DMS 273 (cell line): ENCODE measurements around the gene ADGRL3.

Experiments
- DNase-seq: peaks from one replicate; lab custom pipeline; 2025; ENCODE audit not compliant: unreplicated experiment; lab: John Stamatoyannopoulos, UW

Gene ADGRL3

DNA sequence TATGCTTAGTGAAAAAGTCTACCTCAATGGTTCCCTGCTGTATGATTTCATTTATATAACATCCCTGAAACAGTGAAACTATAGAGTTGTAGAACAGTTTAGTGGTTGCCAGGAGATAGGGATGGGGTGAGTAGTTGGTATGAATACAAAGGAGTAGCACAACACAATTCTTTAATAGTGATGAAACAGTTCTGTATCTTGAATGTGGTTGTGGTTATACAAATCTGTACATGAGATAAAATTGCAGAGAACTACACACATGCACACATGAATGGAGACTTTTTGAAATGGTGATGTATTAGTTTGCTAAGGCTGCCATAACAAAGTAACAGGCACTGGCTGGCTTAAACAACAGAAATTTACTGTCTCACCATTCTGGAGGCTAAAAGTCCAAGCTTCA is 677.1 kb downstream of the ADGRL3 start:
- no peak for DNase-seq

DNA sequence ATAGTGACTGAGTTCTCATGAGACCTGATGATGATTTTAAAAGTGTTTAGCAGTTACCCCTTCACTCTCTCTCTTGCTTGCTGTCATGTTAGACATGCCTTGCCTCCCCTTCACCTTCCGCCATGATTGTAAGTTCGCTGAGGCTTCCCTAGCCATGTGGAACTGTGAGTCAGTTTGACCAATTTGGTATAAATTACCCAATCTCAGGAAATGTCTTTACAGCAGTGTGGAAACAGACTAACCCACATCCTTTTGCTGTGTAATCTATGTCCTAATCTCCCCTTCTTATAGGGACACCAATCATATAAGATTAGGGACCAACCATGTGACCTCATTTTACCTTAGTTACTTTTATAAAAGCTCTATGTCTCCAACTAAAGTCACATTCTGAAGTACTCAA is 677.8 kb downstream of the ADGRL3 start:
- no peak for DNase-seq

DNA sequence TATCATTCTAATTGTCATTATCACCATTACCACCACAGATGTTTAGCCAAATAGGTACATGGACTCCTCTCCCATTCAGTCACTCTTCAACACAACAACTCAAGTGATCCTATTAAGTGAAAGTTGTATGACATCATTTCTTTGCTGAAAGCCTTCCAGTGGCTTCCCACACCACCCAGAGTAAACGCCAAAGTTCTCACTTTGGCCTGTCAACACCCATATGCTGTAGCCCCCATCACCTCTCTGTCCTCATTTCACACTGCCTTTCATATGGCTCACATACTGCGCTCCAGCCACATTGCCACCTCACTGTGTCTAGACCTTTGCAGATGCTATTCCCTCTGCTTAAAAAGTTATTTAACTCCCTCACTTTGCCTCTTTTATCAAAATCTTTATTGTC is 682.3 kb downstream of the ADGRL3 start:
- no peak for DNase-seq

DNA sequence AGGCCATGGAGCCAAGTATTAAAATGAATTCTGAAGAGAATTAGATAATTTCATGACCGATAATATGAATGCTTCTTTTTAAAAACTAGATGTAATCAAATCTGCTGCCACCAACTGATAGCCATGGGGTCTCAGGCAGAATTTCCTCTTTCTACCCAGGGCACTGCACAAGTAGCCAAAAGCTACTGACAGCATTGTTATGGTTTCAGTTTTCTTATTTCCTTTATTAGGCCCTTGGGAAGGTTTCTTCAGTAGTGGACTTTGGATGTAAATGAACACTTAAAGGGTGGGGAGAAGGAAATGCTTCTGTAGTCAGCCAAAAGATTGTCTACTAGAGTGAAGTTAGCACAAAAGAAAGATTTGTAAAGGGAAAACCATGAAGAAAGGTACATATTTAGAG is 686.0 kb downstream of the ADGRL3 start:
- no peak for DNase-seq

- DNase-seq = no peak
These were observed 689.0 kb downstream of the ADGRL3 start for GRCh38 chr4:61889117-61889516.

GRCh38 chr4:61890321-61890720 is 690.2 kb downstream of the ADGRL3 start:
- DNase-seq = no peak

DNA sequence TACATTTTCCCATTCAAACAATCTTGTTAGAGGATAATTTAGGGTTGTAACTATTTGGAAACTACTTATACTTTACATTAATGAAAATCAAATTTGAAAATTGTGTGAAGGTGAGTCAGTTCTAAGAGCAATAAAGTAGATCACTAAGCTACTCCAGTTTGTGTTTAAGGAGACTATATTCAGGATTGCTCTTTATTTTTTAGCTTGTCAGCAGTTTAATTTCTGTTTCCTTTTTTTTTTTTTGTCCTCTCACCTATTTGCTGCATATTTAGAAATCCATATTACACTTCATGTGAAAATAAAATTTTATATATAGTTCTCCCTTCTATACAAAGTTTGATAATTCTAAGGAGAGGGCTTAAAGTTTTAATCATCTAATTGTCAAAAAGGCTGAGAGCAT is 691.8 kb downstream of the ADGRL3 start:
- DNase-seq = no peak

GRCh38 chr4:61896634-61897033 is 696.5 kb downstream of the ADGRL3 start:
- DNase-seq = no peak

- DNase-seq = no peak
These were observed 708.9 kb downstream of the ADGRL3 start for GRCh38 chr4:61909031-61909430.

DNA sequence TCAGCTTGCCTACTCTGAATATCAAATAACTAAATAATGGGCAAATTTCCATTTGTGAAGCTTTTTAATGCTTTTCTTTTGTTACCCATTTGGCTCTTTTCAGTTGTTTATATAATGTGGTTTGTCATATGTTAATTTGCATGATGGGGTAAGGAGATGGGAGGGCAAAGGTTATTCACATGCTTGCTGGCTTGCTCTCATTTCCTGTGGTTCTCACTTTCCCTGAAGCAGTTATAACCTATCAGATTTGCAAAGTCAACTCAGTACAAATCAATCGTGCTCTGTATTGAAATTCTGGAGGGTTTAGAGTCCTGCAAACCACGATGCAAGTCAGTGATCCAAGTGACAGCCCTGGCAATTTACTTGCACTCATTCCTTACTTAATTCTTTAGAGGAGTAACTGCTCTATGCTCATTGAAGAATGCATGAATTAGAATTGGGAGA is 711.2 kb downstream of the ADGRL3 start:
- DNase-seq = no peak

GRCh38 chr4:61913619-61914018 is 713.5 kb downstream of the ADGRL3 start:
- no peak for DNase-seq

GRCh38 chr4:61915501-61915900 is 715.4 kb downstream of the ADGRL3 start:
- no peak for DNase-seq

DNA sequence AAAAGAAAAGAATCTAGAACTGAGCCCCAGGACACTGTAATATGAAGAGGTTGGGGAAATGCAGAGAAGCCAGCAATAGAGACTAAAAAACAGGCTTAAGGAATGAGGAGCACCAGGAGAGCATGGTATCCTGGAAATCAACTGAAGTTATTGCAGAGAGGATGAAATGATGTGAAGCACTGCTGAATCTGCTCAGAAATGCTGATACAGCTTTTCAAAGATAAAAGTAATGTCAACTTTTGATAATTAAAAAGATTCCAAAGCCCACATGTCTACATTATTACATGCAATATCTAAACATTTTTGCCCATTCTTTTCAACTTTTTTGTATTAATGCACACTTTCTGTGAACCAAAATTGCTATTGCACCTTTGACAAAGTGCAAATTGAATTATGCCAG is 718.4 kb downstream of the ADGRL3 start:
- no peak for DNase-seq

DNA sequence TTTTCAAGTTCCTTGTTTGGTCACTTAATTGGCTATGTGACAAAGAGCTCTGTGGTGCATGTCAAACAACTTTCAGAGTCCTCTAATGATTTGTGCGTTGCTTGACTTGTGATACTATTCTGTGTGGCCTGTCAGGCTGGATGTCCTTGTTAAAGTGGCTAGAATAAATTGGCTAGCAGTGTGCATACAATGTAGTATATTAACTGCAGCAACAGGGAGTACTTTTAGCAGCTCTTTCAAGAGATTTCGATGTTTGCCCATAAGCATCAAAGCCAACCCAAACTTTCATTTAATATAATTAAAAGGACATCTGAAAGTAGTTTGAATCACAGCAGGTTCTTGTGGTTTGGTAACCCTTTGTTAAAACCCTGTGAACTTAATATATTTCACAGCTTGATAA is 718.9 kb downstream of the ADGRL3 start:
- DNase-seq = no peak

GRCh38 chr4:61919561-61919960 is 719.4 kb downstream of the ADGRL3 start:
- no peak for DNase-seq

- DNase-seq = no peak
These were observed 721.8 kb downstream of the ADGRL3 start for GRCh38 chr4:61921920-61922319.

- no peak for DNase-seq
These were observed 722.6 kb downstream of the ADGRL3 start for GRCh38 chr4:61922766-61923165.

DNA sequence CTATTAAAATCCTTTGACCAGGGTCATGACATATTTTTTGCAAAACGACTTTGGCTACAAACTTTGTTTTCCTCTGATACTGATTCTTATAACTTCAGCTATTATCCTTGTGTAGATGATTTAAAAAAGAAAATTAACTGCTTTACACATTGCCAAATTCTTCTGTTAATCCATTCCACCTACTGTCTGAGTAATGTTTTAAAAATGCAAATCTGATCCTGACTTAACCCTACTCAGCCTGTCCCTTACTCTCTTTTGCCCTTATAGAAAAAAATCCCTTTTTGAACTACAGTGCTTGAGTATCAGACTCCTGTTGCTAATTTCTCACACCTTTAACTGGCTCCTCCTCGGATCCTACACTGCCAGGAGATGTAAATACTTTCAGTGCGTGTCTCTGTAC is 723.1 kb downstream of the ADGRL3 start:
- DNase-seq = no peak

DNA sequence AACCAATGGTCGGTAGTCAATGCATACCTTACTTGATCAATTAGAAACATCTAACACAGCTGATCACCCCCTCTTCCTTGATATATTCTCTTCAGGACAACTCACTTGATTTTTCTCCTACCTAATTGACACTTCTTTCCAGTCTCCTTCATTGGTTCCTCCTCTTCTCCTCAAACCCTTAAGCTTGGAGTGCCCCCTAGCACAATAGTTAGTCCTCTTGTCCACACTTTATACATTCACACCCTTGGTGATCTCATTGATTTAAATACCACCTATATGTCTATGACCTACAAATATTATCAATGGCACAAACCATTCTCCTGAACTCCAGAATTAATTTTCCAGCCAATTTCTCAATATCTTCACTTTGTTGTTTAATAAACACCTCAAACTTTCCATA is 724.0 kb downstream of the ADGRL3 start:
- DNase-seq = peak; percentile 2

- no peak for DNase-seq
These were observed 733.4 kb downstream of the ADGRL3 start for GRCh38 chr4:61933527-61933926.

GRCh38 chr4:61934198-61934597 is 734.1 kb downstream of the ADGRL3 start:
- DNase-seq = no peak

- DNase-seq = no peak
These were observed 738.2 kb downstream of the ADGRL3 start for GRCh38 chr4:61938250-61938846.

- no peak for DNase-seq
These were observed 750.5 kb downstream of the ADGRL3 start for GRCh38 chr4:61950625-61951024.

DNA sequence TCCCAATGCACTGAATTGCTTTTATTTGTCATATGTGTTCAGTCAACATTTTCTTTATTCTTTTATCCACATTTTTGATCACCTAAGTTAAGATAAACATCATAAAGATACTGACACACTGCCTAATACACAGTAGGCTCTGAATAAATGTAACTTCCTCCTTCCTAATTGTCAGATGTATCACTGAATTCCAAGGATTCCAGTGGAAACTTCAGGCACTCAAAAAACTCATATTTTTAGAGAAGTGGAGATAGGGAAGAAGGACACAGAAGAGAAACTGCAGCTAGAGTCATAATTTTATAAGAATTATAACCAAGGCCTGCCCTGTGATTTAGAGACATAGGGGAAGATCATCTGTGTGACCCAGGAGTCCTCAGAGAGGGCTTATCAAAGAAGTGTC is 753.3 kb downstream of the ADGRL3 start:
- DNase-seq = no peak
